Body of pancreas (tissue), 4 donors: ENCODE data around the gene LTBP1.

ENCODE experiments used
- CTCF ChIP-seq, 7 experiments: fragments of 450-650 bp in 4 of 7; fragments of 200-600 bp in 3 of 7; sonication (generic) in 3 of 7; IDR thresholded peaks; one replicate each; pipeline ENCODE4 v1.5.1; 2016 to 2019; ENCODE audit warnings: antibody characterized with exemption in 7 of 7
- POLR2A ChIP-seq, 3 donors: fragments of 450-650 bp; IDR thresholded peaks; one replicate each; pipeline ENCODE4 v1.6.1; 2016; ENCODE audit warnings: antibody characterized with exemption in 3 of 3, mild to moderate bottlenecking in 2 of 3

- TF ChIP-seq POLR2A (IDR thresholded peaks at IDR 0.05) (no peak), CTCF (IDR thresholded peaks at IDR 0.05) (no peak)
Measured at GRCh38 chr2:32931519-32931918, 15.2 kb upstream of the LTBP1 start.
